HepG2 (cell line): ENCODE measurements around the gene SYCE3. TPM values are rescaled to one million over a fixed set of nuclear protein-coding genes. Genes with fewer than 3 reads are reported as not detected.

Source experiments
- CBX5 ChIP-seq: sonication (generic); formaldehyde crosslinking; IDR thresholded peaks from 2 replicates; pipeline ENCODE4 v1.4.0; 2020; ENCODE audit warnings: missing genetic modification reagents, borderline replicate concordance
- ELF1 ChIP-seq: sonication (generic); formaldehyde crosslinking; IDR thresholded peaks from 2 replicates; pipeline ENCODE4 v1.4.0; 2020; ENCODE audit warnings: missing genetic modification reagents
- ELF3 ChIP-seq: IDR thresholded peaks from 2 replicates; pipeline ENCODE4 v1.6.1; 2016; ENCODE audit warnings: missing genetic modification reagents, missing compliant biosample characterization
- FOXC1 ChIP-seq: sonication (generic); formaldehyde crosslinking; IDR thresholded peaks from 2 replicates; pipeline ENCODE4 v1.8.0; 2022; ENCODE audit warnings: mild to moderate bottlenecking, missing genetic modification reagents, borderline replicate concordance
- FOXK2 ChIP-seq: fragments of 450-650 bp; IDR thresholded peaks from 2 replicates; pipeline ENCODE4 v1.6.1; 2016
- KDM4B ChIP-seq: sonication (generic); formaldehyde crosslinking; IDR thresholded peaks from 2 replicates; pipeline ENCODE4 v1.4.0; 2020; ENCODE audit warnings: missing genetic modification reagents
- MTA1 ChIP-seq: sonication (generic); formaldehyde crosslinking; IDR thresholded peaks from 2 replicates; pipeline ENCODE4 v1.4.0; 2020; ENCODE audit warnings: missing genetic modification reagents, mild to moderate bottlenecking, borderline replicate concordance
- ONECUT2 ChIP-seq: sonication (generic); formaldehyde crosslinking; IDR thresholded peaks from 2 replicates; pipeline ENCODE4 v1.4.0; 2020; ENCODE audit warnings: missing genetic modification reagents
- PHF8 ChIP-seq: sonication (generic); formaldehyde crosslinking; IDR thresholded peaks from 2 replicates; pipeline ENCODE4 v1.5.0; 2020; ENCODE audit warnings: missing genetic modification reagents
- POLR2AphosphoS2 ChIP-seq: IDR thresholded peaks from 2 replicates; pipeline ENCODE4 v1.6.1; 2011; ENCODE audit warnings: low read depth, low read length, improper control_type of control experiment
- RBFOX2 ChIP-seq: fragments of 200-400 bp; formaldehyde crosslinking; IDR thresholded peaks from 2 replicates; pipeline ENCODE4 v1.6.1; 2017; ENCODE audit warnings: low read depth, mild to moderate bottlenecking, low read length
- RXRA ChIP-seq: sonication (generic); formaldehyde crosslinking; IDR thresholded peaks from 2 replicates; pipeline ENCODE4 v1.5.1; 2020; ENCODE audit warnings: missing genetic modification reagents
- TMF1 ChIP-seq: sonication (generic); formaldehyde crosslinking; IDR thresholded peaks from 2 replicates; pipeline ENCODE4 v1.8.1; 2022; ENCODE audit warnings: low read depth, missing genetic modification reagents
- ZBTB38 ChIP-seq: sonication (generic); formaldehyde crosslinking; IDR thresholded peaks from 2 replicates; pipeline ENCODE4 v1.5.1; 2020; ENCODE audit warnings: mild to moderate bottlenecking, missing genetic modification reagents
- ZFP1 ChIP-seq: IDR thresholded peaks from 2 replicates; pipeline ENCODE4 v1.6.1; 2016
- ZNF20 ChIP-seq: sonication (generic); formaldehyde crosslinking; IDR thresholded peaks from 2 replicates; pipeline ENCODE4 v1.4.0; 2020; ENCODE audit warnings: mild to moderate bottlenecking, moderate library complexity, missing genetic modification reagents
- ZNF274 ChIP-seq: sonication (generic); formaldehyde crosslinking; IDR thresholded peaks from 2 replicates; pipeline ENCODE4 v1.5.1; 2020; ENCODE audit warnings: mild to moderate bottlenecking, missing genetic modification reagents
- ZNF513 ChIP-seq: sonication (generic); formaldehyde crosslinking; conservative IDR thresholded peaks from 2 replicates; pipeline ENCODE4 v1.5.0; 2020; ENCODE audit warnings: missing genetic modification reagents
- ZNF619 ChIP-seq: sonication (generic); formaldehyde crosslinking; IDR thresholded peaks from 2 replicates; pipeline ENCODE4 v1.4.0; 2020; ENCODE audit warnings: mild to moderate bottlenecking, missing genetic modification reagents
- ZNF75D ChIP-seq: sonication (generic); formaldehyde crosslinking; IDR thresholded peaks from 2 replicates; pipeline ENCODE4 v1.8.1; 2023; ENCODE audit warnings: missing genetic modification reagents, mild to moderate bottlenecking, borderline replicate concordance
- ZSCAN21 ChIP-seq: sonication (generic); formaldehyde crosslinking; IDR thresholded peaks from 2 replicates; pipeline ENCODE4 v1.8.0; 2022; ENCODE audit warnings: mild to moderate bottlenecking, missing genetic modification reagents, moderate library complexity, borderline replicate concordance
- polyA plus RNA-seq, 8 experiments: library from polyadenylated mRNA; depleted of rRNA in 3 of 8; stranded (reverse) in 7 of 8; unstranded in 1 of 8; fragments of >200 nt; fragmentation: Illumina TruSeq in 4 of 8; extraction: Trizol in 4 of 8; gene quantifications; 2 replicates each; pipeline versions ENCODE4 v1.2.1 to v1.2.3, GENCODE V29; 2011 to 2016; ENCODE audit warnings: low read depth in 4 of 8, missing spikeins in 1 of 8, mixed read lengths in 1 of 8; ENCODE audit not compliant: insufficient read depth in 1 of 8
- total RNA-seq, 5 experiments: library from RNA; depleted of rRNA; stranded (reverse); fragments of >200 nt; fragmentation: Illumina TruSeq; extraction: Trizol; gene quantifications; 2 replicates each; pipeline ENCODE4 v1.2.3, GENCODE V29; 2016; ENCODE audit warnings: low read depth in 1 of 5
- TF ChIP-seq, protein P1 (sequence below): sonication (generic); formaldehyde crosslinking; IDR thresholded peaks from 2 replicates; pipeline ENCODE4 v1.5.0; 2020; ENCODE audit warnings: missing genetic modification reagents
- TF ChIP-seq, protein P2 (sequence below): conservative IDR thresholded peaks from 2 replicates; pipeline ENCODE4 v1.6.1; 2018; ENCODE audit warnings: missing genetic modification reagents
- TF ChIP-seq, protein P3 (sequence below): sonication (generic); formaldehyde crosslinking; IDR thresholded peaks from 2 replicates; pipeline ENCODE4 v1.9.0; 2021; ENCODE audit warnings: missing genetic modification reagents, borderline replicate concordance

SYCE3 gene
- total and polyA plus RNA-seq, 2 of the 13 experiments (the other 11 are each of a cell fraction or from before 2014, with no cell fraction given): not detected

DNA sequence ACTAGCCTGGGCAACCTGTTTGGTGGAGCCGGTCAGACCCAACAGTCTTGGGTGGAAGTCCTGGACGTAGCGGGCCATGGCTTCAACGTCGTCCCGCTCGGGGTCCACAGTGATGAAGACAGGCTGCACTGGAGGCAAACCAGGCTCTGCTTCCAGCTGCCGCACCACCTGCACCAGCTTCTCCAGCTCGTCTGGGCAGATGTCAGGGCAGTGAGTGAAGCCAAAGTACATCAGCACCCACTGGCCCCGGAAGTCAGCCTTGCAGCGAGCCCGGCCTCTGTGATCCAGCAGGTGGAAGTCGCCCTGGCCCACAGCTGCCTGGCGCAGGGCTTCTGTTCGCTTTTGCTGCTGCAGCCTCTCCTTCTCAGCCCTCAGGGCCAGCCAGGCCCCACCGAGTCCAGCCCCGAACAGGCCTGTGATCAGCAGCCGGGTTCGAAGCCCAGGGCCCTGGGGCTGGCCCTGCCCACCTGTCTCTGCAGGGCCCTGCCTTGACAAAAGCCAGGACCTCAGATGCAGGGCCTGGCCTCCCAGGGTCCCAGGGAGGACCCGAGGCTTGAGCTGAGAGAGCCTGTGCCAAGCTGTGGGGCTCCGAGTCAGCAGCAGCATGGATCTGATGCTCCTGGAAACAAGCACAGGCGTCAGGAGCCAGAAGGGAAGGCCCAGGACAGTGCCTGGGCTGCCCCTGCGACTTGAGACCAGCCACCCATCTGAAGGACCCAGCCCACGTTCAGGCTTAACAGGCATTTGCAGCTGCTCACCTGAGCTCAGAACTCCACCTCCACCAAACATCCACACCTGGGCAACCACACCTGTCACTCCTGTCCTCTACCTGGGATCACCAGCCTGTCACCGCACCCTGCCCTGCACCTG, 38.7 kb downstream of the SYCE3 start (continued):
- no peak for TF ChIP-seq FOXC1
- TF ChIP-seq CBX5 (CRISPR knock-in tag): no peak
- TF ChIP-seq ZNF274: no peak
- no peak for TF ChIP-seq ZSCAN21
- TF ChIP-seq ZNF619 (CRISPR knock-in tag): 0 out of 2 replicates have a peak, but pooled peaks have one; percentile 31
- TF ChIP-seq RXRA (CRISPR knock-in tag): no peak
- TF ChIP-seq, protein P1, sequence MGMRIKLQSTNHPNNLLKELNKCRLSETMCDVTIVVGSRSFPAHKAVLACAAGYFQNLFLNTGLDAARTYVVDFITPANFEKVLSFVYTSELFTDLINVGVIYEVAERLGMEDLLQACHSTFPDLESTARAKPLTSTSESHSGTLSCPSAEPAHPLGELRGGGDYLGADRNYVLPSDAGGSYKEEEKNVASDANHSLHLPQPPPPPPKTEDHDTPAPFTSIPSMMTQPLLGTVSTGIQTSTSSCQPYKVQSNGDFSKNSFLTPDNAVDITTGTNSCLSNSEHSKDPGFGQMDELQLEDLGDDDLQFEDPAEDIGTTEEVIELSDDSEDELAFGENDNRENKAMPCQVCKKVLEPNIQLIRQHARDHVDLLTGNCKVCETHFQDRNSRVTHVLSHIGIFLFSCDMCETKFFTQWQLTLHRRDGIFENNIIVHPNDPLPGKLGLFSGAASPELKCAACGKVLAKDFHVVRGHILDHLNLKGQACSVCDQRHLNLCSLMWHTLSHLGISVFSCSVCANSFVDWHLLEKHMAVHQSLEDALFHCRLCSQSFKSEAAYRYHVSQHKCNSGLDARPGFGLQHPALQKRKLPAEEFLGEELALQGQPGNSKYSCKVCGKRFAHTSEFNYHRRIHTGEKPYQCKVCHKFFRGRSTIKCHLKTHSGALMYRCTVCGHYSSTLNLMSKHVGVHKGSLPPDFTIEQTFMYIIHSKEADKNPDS (CRISPR knock-in tag): no peak
- no peak for TF ChIP-seq ZNF513
- TF ChIP-seq POLR2AphosphoS2: no peak
- no peak for TF ChIP-seq ZFP1
- peak; percentile 66; the same call in 1 of the 2 replicates for TF ChIP-seq RBFOX2
- TF ChIP-seq FOXK2: no peak
- TF ChIP-seq TMF1 (CRISPR knock-in tag): no peak
- 0 out of 2 replicates have a peak, but pooled peaks have one; percentile 43 for TF ChIP-seq MTA1 (CRISPR knock-in tag)
- peak; percentile 74 for TF ChIP-seq ZBTB38
- TF ChIP-seq ZNF20: no peak
- TF ChIP-seq, protein P2, sequence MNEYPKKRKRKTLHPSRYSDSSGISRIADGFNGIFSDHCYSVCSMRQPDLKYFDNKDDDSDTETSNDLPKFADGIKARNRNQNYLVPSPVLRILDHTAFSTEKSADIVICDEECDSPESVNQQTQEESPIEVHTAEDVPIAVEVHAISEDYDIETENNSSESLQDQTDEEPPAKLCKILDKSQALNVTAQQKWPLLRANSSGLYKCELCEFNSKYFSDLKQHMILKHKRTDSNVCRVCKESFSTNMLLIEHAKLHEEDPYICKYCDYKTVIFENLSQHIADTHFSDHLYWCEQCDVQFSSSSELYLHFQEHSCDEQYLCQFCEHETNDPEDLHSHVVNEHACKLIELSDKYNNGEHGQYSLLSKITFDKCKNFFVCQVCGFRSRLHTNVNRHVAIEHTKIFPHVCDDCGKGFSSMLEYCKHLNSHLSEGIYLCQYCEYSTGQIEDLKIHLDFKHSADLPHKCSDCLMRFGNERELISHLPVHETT (CRISPR knock-in tag): no peak
- TF ChIP-seq KDM4B: no peak
- TF ChIP-seq ELF3: no peak
- TF ChIP-seq ONECUT2 (CRISPR knock-in tag): no peak
- TF ChIP-seq PHF8 (CRISPR knock-in tag): no peak
- TF ChIP-seq ZNF75D (CRISPR knock-in tag): no peak
- TF ChIP-seq, protein P3, sequence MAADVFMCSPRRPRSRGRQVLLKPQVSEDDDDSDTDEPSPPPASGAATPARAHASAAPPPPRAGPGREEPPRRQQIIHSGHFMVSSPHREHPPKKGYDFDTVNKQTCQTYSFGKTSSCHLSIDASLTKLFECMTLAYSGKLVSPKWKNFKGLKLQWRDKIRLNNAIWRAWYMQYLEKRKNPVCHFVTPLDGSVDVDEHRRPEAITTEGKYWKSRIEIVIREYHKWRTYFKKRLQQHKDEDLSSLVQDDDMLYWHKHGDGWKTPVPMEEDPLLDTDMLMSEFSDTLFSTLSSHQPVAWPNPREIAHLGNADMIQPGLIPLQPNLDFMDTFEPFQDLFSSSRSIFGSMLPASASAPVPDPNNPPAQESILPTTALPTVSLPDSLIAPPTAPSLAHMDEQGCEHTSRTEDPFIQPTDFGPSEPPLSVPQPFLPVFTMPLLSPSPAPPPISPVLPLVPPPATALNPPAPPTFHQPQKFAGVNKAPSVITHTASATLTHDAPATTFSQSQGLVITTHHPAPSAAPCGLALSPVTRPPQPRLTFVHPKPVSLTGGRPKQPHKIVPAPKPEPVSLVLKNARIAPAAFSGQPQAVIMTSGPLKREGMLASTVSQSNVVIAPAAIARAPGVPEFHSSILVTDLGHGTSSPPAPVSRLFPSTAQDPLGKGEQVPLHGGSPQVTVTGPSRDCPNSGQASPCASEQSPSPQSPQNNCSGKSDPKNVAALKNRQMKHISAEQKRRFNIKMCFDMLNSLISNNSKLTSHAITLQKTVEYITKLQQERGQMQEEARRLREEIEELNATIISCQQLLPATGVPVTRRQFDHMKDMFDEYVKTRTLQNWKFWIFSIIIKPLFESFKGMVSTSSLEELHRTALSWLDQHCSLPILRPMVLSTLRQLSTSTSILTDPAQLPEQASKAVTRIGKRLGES (CRISPR knock-in tag): no peak
- TF ChIP-seq ELF1 (CRISPR knock-in tag): no peak
